Measurements from ENCODE around the gene ME1. TPM values are rescaled to one million over a fixed set of nuclear protein-coding genes. Genes with fewer than 3 reads are reported as not detected.

The ME1 gene
- total RNA-seq, 4 donors from 2014 or later = 20.4 to 58.6 (median 27.2) TPM

GRCh38 chr6:83443516-83443915, 12.7 kb upstream of the ME1 start:
- Histone ChIP-seq H3K36me3 (no peaks in the 10 kb centered on the region), H3K27ac (no peak overlapping the region), H3K27me3 (no peaks in the 10 kb centered on the region), H3K9me3 (no peaks in the 10 kb centered on the region), H3K4me3 (no peak overlapping the region), H3K4me1 (no peaks in the 10 kb centered on the region)
- intact Hi-C loops (cut with DNase I) = no loop called here
- no peak for DNase-seq
- TF ChIP-seq POLR2A (IDR thresholded peaks at IDR 0.05) = no peak
- no peak for TF ChIP-seq CTCF (IDR thresholded peaks at IDR 0.05)
- 79 to 80% methylated on average over 4 of the region's 4 CpGs for WGBS, 2 donors

GRCh38 chr6:83442752-83443151, 11.9 kb upstream of the ME1 start:
- 50 to 55% methylated on average over 2 of the region's 2 CpGs for WGBS, 2 donors
- TF ChIP-seq POLR2A (IDR thresholded peaks at IDR 0.05) = no peak
- TF ChIP-seq CTCF (IDR thresholded peaks at IDR 0.05) = no peak
- DNase-seq = no peak
- no peak overlapping the region for H3K4me3 ChIP-seq
- no peaks in the 10 kb centered on the region for H3K4me1 ChIP-seq
- no peaks in the 10 kb centered on the region for H3K27me3 ChIP-seq
- H3K36me3 ChIP-seq = no peaks in the 10 kb centered on the region
- H3K27ac ChIP-seq = no peak overlapping the region
- intact Hi-C loops (cut with DNase I) = no loop called here
- H3K9me3 ChIP-seq = no peaks in the 10 kb centered on the region

GRCh38 chr6:83439201-83439600, 8.3 kb upstream of the ME1 start:
- DNase-seq = no peak
- H3K4me3 ChIP-seq = no peak overlapping the region
- no peaks in the 10 kb centered on the region for H3K36me3 ChIP-seq
- no peak overlapping the region for H3K27ac ChIP-seq
- no peaks in the 10 kb centered on the region for H3K27me3 ChIP-seq
- peaks cover 0 to 6% (median 0%) of the 10 kb centered on the region in 3 donors for H3K4me1 ChIP-seq
- intact Hi-C loops (cut with DNase I) = no loop called here
- no peak for TF ChIP-seq CTCF (IDR thresholded peaks at IDR 0.05)
- no peak for TF ChIP-seq POLR2A (IDR thresholded peaks at IDR 0.05)
- WGBS, 2 donors = 65 to 66% methylated on average over 2 of the region's 2 CpGs
- H3K9me3 ChIP-seq = no peaks in the 10 kb centered on the region

GRCh38 chr6:83436674-83437073, 5.8 kb upstream of the ME1 start:
- Histone ChIP-seq H3K27ac (no peak overlapping the region), H3K4me3 (no peak overlapping the region), H3K9me3 (no peaks in the 10 kb centered on the region), H3K36me3 (no peaks in the 10 kb centered on the region), H3K27me3 (no peaks in the 10 kb centered on the region), H3K4me1 (peaks cover 0 to 15% (median 2%) of the 10 kb centered on the region in 3 donors)
- TF ChIP-seq POLR2A (IDR thresholded peaks at IDR 0.05) (no peak), CTCF (IDR thresholded peaks at IDR 0.05) (peak in 1 of 6 experiments; percentile 25)
- intact Hi-C loops (cut with DNase I) = no loop called here
- no peak for DNase-seq

GRCh38 chr6:83433177-83433576, 2.3 kb upstream of the ME1 start:
- intact Hi-C loops (cut with DNase I) = no loop called here
- Histone ChIP-seq H3K36me3 (no peaks in the 10 kb centered on the region), H3K9me3 (no peaks in the 10 kb centered on the region), H3K27ac (no peak overlapping the region), H3K27me3 (no peaks in the 10 kb centered on the region), H3K4me3 (no peak overlapping the region), H3K4me1 (peaks cover 8 to 40% (median 10%) of the 10 kb centered on the region in 3 donors)
- TF ChIP-seq CTCF (IDR thresholded peaks at IDR 0.05) = no peak
- TF ChIP-seq POLR2A (IDR thresholded peaks at IDR 0.05) = no peak
- DNase-seq = no peak

All from esophagus squamous epithelium (tissue), 5 donors.